Measurements from ENCODE around the gene TBXAS1.

- no peak for TF ChIP-seq POLR2A (IDR thresholded peaks at IDR 0.05)
- no peak for TF ChIP-seq CTCF (IDR thresholded peaks at IDR 0.05 in 4 of 5, conservative IDR thresholded peaks at IDR 0.05 in 1 of 5)
Measured at GRCh38 chr7:140039066-140039465, 210.0 kb downstream of the TBXAS1 start.

Measured in gastrocnemius medialis (tissue), 4 donors.